NOMO-1 (cell line): ENCODE data around the gene RGMB.
"Not testable (repeated sequence)": the region's sequence is repeated elsewhere in the genome, so short reads cannot be mapped to it uniquely, and the experiment has no call there.

Experiments
- DNase-seq, 2 experiments: peaks; one replicate each; lab custom pipeline; 2025; ENCODE audit not compliant: unreplicated experiment in 2 of 2; lab: John Stamatoyannopoulos, UW

Gene RGMB, protein sequence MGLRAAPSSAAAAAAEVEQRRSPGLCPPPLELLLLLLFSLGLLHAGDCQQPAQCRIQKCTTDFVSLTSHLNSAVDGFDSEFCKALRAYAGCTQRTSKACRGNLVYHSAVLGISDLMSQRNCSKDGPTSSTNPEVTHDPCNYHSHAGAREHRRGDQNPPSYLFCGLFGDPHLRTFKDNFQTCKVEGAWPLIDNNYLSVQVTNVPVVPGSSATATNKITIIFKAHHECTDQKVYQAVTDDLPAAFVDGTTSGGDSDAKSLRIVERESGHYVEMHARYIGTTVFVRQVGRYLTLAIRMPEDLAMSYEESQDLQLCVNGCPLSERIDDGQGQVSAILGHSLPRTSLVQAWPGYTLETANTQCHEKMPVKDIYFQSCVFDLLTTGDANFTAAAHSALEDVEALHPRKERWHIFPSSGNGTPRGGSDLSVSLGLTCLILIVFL

DNA sequence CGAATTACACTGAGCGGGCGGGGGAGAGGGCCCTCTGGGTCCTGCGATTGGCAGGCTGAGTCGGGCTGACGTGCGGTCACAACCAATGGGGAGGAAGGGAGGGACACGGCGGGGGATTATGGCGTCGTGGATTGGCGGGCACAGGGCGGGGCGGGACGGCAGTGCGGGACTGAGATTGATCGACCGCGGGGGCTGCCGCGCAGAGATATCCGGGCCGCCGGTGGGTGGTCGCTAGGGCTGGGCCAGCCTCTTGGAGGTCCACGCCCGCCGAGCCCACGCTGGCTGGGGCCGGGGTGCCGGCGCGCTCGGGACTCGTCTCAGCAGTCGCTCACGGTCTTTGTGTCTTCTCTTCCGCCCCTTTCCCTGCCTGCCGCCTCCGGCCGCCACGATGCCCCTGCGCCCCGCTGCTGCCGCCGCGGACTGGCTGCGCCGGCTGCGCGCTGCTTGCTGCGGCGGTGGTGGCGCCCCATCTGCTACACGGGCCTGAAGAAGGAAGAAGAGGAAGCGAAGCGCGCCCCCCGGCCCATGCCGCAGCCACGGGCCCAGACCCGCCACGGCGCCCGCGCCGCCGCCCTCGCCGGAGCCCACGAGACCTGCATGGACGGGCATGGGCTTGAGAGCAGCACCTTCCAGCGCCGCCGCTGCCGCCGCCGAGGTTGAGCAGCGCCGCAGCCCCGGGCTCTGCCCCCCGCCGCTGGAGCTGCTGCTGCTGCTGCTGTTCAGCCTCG lies at the start of gene RGMB:
TSS of gene RGMB (plus strand) at position 200 of the 728 bp plus-strand sequence. CDS start at position 608, 408 bp downstream.
- DNase-seq, result peak; percentile 84 to 88

DNA sequence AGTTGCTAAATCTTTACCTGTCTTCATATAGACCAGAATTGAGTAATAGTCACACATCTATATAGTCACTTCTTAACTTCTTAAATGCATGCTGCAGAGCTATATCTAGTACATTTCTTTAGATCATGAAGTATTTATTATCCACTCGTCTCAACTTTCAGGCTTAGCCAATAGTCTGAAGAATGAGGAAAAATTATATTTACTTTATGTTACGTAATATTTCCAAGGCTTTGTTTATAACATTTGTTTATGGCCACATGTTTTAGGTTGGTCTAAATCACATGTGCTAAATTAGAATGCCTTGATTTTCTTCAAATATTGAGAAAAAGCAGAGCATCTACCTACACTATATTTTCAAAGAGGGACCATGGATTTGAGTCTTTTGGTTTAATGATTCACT lies 47.2 kb upstream of the RGMB start:
- DNase-seq, result no peak

DNA sequence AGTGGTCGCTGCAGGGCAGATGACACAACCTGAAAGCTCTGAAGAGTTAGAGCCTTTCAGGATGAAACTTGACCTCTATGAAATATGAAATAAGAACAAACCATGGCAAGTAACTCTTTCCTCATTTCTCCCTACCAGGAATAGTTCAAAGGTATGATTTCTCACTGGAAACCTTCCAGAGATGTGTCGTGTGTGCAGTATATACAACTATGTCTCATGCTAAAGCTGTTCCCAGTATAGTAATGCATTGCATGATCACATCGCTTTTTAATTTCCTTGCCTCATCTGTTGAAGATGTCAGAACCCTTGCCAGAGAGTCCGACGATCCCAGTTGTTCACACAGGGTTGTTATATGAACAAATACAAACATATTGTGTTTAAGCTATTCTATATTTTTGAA lies 45.8 kb upstream of the RGMB start:
- no peak for DNase-seq

DNA sequence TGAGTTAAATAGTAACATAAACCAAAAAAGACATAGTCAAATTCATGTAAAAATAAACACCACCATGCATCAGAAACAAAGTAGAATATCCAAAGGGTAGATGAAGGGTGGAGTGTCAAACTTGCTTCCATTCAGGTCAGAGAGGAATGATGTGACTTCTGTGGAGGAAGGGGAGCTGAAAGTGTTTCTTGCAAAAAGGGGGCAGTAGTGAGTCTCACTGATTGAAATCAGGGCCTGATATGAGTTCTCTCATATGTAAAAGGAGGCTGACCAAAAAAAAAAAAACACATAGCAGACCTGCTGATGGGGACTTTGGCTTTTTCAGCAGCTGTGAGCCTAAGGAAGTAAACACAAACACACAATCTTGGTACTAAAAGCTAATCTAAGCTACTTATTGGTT lies 38.8 kb upstream of the RGMB start:
- no peak for DNase-seq

DNA sequence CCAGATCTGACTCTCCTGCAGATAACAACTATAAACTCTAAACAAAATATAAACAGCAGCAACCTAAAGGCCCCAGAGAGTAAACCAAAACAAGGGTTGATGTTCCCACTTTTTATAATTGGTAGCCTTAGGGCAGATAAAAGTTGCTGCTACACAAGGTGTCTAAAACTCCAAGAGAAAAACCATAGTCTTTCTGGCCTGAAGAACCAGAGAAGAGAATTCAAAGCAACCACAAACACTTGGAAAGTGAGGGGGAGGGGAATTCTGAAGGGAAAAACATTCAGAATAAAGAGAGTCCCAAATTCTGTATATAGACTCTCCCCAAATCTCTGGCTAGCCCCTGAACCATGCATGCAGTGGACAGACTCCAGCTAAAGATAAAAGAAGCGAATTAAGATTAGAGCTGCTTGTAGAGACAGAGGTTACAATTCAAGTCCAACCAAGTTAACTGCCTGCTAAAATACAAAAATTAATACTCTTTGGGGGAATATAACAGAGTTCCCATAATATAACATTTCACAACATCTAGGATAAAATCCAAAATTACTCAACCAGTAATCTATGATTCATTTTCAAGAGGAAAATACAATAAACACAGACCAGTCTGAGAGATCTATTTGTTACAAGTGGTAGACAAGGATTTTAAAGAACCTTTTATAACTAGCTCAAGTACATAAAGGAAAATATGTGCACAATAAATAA lies 37.5 kb upstream of the RGMB start:
- no peak for DNase-seq

DNA sequence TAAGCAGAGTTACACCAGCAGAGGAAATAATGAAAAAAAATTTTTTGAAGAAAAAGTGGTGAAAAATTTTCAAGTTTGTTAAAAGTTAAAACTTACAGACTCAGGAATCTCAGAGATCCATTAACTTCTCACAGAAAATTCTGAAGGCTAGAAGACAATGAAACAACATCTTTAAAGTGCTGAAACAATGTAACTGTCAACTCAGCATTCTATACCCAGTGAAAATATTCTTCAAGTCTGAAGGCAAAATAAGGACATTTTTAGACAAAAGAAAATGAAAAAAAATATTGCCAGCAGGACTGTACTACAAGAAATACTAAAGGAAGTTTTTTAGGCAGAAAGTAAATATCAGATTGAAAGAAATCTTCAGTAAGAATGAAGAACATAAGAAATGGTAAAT lies 36.7 kb upstream of the RGMB start:
- DNase-seq, result no peak

DNA sequence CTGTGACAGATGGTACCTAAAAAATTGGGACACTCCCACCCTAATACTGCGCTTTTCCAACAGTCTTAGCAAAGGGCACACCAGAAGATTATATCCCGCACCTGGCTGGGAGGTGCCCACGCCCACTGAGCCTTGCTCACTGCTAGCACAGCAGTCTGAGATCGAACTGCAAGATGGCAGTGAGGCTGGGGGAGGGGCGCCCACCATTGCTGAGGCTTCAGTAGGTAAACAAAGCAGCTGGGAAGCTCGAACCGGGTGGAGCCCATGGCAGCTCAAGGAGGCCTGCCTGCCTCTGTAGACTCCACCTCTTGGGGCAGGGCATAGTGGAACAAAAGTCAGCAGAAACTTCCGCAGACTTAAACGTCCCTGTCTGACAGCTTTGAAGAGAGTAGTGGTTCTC lies 36.0 kb upstream of the RGMB start:
- not testable (repeated sequence) for DNase-seq

DNA sequence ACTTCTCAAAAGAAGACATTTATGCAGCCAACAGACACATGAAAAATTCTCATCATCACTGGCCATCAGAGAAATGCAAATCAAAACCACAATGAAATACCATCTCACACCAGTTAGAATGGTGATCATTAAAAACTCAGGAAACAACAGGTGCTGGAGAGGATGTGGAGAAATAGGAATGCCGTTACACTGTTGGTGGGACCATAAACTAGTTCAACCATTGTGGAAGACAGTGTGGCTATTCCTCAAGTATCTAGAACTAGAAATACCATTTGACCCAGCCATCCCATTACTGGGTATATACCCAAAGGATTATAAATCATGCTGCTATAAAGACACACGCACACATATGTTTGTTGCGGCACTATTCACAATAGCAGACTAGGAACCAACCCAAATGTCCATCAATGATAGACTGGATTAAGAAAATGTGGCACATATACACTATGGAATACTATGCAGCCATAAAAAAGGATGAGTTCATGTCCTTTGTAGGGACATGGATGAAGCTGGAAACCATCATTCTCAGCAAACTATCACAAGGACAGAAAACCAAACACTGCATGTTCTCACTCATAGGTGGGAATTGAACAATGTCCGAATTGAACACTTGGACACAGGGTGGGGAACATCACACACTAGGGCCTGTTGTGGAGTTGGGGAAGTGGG lies 34.8 kb upstream of the RGMB start:
- not testable (repeated sequence) for DNase-seq

DNA sequence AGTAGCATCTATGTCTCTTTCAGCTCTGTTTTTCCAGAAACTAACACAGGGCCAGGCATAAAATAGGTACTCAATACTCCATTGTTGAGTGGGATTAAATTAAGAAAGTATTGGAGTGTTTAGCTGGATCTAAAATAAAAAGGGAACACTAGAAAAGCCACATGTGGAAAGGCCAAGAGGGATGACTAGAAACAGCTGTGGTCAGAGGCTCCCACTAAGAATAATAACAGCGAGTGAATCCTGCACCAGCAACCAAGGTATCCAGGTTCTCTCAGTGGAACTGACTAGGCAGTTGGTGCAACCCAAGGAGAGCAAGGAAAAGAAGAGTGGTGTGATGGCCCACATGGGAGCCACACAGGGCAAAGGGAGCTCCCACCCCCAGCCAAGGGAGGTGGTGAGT lies 31.5 kb upstream of the RGMB start:
- DNase-seq, result no peak

DNA sequence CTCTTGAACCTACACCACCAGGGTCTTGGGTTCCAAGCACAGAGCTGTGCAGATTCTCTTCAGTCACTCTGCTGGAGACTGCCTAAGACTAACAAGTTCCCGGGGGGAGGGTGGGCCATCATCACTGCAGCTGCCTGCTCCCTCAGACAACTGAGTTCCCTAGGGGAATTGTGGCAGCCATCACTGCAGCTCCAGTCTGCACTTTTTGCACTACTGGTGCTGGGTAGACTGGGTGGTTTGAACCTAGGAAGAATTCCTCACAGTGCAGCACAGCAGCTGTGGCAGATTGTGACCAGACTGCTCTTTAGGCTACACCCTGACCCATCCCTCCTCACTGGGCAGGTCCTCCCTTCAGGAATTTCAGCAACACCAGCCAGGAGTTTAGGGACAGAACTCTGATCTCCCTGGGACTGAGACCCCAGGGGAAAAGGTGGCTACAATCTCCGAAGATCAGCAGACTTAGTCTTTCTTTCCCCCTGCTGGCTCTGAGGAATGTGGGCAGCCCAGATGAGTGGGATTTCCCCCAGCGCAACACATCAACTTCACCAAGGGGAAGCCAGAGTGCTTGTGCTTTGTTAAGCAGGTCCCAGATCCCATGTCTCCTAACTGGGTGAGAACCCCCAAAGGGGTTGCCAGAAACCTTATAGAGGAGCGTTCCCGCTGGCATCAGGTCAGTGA lies 30.9 kb upstream of the RGMB start:
- DNase-seq, result no peak

DNA sequence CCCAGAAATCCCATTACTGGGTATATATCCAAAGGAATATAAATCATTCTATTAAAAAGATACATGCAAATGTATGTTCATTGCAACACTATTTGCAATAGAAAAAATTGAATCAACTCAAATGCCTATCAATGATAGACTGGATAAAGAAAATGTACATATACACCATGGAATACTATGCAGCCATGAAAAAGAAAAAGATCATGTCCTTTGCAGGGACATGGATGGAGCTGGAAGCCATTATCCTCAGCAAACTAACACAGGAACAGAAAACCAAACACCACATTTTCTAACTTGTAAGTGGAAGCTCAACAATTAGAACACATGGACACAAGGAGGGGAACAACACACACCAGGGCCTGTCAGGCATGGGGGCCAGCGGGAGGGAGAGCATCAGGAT lies 25.2 kb upstream of the RGMB start:
- DNase-seq, result not testable (repeated sequence)

DNA sequence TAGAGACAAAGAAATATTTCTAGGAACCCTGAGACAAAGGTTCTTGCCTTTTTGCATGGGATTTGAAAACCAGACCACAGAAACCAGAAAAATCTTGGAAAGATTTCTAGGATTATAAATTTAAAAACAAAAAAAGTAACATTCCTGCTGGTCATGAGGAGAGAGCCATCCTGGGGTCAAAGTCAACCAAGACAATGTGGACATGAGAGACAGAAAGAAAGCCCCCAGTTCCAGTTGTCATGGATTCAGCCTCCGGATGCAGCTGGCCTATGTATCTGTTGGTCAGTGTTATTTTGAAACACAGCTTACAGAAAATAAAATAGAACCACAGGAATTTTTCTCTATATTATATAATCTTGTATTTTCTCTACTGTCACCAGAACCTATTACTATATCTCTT lies 24.4 kb upstream of the RGMB start:
- DNase-seq, result no peak

DNA sequence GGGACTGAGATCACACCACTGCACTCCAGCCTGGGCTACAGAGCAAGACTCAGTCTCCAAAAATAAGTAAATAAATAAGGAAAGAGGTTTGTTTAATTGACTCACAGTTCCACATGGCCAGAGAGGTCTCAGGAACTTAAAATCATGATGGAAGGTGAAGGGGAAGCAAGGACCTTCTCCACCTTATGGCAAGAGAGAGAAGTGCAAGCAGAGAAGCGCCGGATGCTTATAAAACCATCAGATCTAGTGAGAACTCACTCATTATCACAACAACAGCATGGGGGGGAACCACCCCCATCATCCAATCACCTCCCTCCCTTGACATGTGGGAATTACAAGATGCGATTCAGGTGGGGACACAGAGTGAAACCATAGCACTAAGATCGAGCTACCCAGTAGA lies 22.8 kb upstream of the RGMB start:
- DNase-seq, result peak in 1 of 2 experiments; percentile 5

DNA sequence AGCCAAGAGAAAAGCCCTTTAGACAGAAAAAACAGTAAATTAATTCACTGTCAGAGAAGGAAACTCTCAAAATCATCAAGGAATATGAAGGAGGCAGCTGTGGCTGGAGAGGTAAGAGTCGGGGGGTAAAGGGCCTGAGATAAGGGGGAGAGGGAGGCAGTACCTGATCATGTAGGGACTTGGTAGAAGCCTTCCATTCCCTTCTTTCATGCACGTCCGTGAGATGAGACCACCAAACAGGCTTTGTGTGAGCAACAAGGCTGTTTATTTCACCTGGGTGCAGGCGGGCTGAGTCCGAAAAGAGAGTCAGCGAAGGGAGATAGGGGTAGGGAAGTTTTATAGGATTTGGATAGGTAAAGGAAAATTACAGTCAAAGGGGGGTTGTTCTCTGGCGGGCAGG lies 21.1 kb upstream of the RGMB start:
- not testable (repeated sequence) for DNase-seq

DNA sequence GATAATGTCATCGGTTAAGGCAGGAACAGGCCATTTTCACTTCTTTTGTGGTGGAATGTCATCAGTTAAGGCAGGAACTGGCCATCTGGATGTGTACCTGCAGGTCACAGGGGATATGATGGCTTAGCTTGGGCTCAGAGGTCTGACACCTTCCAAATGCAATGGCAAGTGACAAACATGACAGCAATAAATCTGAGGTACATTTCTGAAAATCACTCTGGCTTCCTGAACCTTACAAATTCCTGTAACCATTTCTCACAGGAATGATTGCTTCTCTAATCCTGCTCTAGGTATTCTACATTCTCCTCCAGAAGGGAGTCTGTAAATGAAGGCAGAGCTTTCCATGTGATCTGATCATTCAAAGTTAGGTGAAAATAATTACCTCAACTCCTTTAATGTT lies 20.7 kb upstream of the RGMB start:
- not testable (repeated sequence) for DNase-seq

DNA sequence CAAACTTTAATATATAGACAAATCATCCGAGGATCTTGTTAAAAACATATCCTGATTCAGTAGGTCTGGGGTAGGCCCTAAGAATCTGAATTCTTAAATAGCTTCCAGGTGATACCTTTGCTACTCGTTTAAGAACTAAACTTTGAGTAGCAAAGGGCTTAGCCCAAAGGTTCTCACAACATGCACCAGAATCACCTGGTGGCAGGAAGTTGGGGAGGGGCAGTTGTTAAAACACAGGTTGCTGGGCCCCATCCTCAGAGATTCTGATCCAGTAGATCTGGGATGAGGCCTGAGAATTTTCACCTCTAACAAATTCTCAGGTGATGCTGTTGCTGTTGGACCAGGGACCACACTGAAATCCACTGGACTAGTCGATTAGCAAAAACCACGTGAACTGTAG lies 20.0 kb upstream of the RGMB start:
- no peak for DNase-seq

DNA sequence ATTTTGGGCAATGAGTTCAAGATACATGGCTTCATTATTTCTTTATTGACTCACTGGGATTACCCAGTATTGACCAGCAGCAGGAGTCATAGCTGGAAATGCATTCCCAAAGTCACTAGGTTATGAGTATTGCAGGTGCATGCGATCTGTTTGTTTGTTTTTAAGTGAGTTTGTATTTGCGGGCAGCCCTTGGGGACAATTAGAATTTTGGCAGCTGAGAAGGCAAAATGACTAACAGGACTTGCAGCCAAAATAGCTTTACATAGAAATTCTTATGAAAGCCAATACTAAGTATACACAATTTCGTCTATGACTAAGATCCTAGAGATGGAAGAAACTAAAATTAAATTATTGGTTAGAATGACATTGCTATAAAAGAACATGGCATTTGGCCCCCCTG lies 18.1 kb upstream of the RGMB start:
- DNase-seq, result no peak

DNA sequence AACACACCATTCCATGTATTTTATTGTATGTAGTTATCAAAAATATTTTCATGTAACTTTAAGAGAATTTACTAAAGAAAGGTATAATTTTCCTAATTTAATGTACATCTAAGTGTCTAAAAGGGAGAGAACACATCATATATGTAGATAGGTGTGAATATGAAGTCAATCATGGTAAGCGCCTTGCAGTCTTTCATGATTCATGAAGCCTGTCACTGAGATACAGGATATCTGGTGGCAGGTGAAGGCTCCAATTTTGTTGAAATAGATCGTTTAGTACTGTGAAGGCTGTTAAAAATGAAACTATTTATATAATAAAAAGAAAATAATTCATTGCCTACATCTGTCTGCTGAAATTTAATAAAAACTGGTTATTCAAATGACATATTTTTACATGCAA lies 15.5 kb upstream of the RGMB start:
- no peak for DNase-seq

DNA sequence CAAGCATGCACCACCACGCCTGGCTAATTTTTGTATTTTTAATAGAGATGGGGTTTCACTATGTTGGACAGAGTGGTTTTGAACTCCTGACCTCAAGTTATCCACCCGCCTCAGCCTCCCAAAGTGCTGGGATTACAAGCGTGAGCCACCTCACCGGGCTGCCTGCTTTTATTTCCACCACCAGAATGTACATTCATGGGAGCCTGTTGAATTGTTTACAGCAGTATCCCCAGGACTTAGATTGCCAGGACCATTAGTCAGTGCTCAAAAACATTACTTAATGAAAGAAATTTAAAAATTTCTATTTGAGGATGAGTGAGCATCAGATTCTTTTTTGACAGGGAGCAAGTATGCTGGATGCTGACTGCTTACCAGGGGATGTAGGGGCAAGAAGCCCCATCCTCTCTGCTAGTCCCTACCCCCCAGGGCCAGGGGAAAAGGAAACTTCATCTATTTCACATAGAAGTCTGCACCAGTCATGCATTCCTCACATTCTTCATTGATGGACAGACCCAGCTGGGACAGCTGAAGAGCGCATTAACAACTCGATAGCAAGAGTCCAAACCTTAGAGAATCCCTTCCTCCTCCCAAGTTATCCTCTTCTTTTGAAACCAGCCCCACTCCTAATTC lies 10.3 kb upstream of the RGMB start:
- no peak for DNase-seq

DNA sequence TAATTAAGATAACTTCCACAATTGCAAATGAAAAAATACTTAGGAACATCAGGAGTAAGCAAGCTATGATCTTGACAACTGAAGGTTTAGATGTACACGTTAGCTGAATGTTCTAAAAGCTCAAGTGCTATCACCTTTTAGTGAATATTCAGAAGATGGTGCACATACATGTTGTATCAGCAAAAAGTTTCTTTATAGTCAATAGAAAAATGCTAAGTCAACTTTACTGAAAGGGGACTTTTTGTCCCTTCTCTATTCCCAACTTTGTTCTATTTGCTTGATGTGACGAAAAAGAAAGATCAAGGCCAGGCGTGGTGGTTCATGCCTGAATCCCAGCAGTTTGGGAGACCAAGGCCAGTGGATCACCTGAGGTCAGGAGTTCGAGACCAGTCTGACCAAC lies 7.6 kb upstream of the RGMB start:
- no peak for DNase-seq
